ENCODE measurements around the gene CMTM4. TPM values are rescaled to one million over a fixed set of nuclear protein-coding genes. Genes with fewer than 3 reads are reported as not detected.

The CMTM4 gene
- total RNA-seq, 1 experiment from 2014 or later, result 77.8 TPM

GRCh38 chr16:66652661-66653360 lies 43.7 kb downstream of the CMTM4 start:
- TF ChIP-seq RAD21 (IDR thresholded peaks at IDR 0.05; ENCODE audit: low read depth), result no peak
- no peak for TF ChIP-seq EZH2phosphoT487 (IDR thresholded peaks at IDR 0.05; ENCODE audit: borderline replicate concordance)
- no peak for TF ChIP-seq SIN3A (IDR thresholded peaks at IDR 0.05; ENCODE audit: low read depth)
- ATAC-seq (no peak), DNase-seq (ENCODE audit: low read depth, low spot score) (no peak)
- CTCF ChIA-PET, result interaction anchor here (0.8 to 1.6 kb wide), 2 partner anchors 10 to 75 kb away, joined by 3 to 8 read pairs; no protein-coding TSS in a partner anchor
- no peaks in the 10 kb centered on the region for H3K36me3 ChIP-seq (ENCODE audit: control insufficient read depth in 1 of 2, insufficient read depth in 2 of 2, low read length in 2 of 2)
- no peak overlapping the region for H3K4me2 ChIP-seq (ENCODE audit: low read length)
- POLR2A ChIA-PET, result no interaction called here
- no TSS peak for BruUV-seq (replicated peaks)
- intact Hi-C loops (cut with micrococcal nuclease), result no loop called here
- no peaks in the 10 kb centered on the region for H3K9me2 ChIP-seq (ENCODE audit: insufficient read depth)
- RAD21 ChIA-PET (ENCODE audit: low non-redundant PET in 1 of 2, low total read pairs in 2 of 2, uncharacterized antibody in 2 of 2, unreplicated experiment in 2 of 2), result no interaction called here
- no peaks in the 10 kb centered on the region for H3K9me3 ChIP-seq (ENCODE audit: control insufficient read depth in 1 of 2, insufficient read depth in 1 of 2, low read depth in 1 of 2, low read length in 2 of 2)
- no peaks in the 10 kb centered on the region for H3K27me3 ChIP-seq (ENCODE audit: insufficient read depth, low read length)
- no peak overlapping the region for H3K4me3 ChIP-seq (replicated peaks in 1 of 2; ENCODE audit: low read depth in 1 of 2, low read length in 2 of 2)
- H3K79me2 ChIP-seq (ENCODE audit: insufficient read depth, low read length), result peaks cover 50% of the 10 kb centered on the region
- no peak overlapping the region for H3K27ac ChIP-seq (ENCODE audit: low read depth, low read length)
- H2AFZ ChIP-seq (ENCODE audit: low read depth, low read length, poor library complexity, severe bottlenecking), result no peak overlapping the region
- H3K9ac ChIP-seq (ENCODE audit: low read length), result no peak overlapping the region
- H3K4me1 ChIP-seq (ENCODE audit: control insufficient read depth in 1 of 2, insufficient read depth in 2 of 2, low read length in 2 of 2), result peaks cover 0 to 8% of the 10 kb centered on the region in 2 experiments; a peak in 3 of 4 replicates
- H4K20me1 ChIP-seq (ENCODE audit: insufficient read depth), result no peaks in the 10 kb centered on the region

GRCh38 chr16:66651965-66652364 lies 44.6 kb downstream of the CMTM4 start:
- H3K36me3 ChIP-seq (ENCODE audit: control insufficient read depth in 1 of 2, insufficient read depth in 2 of 2, low read length in 2 of 2), result no peaks in the 10 kb centered on the region
- no TSS peak for BruUV-seq (replicated peaks)
- H2AFZ ChIP-seq (ENCODE audit: low read depth, low read length, poor library complexity, severe bottlenecking), result no peak overlapping the region
- no peak overlapping the region for H3K4me2 ChIP-seq (ENCODE audit: low read length)
- no peak for TF ChIP-seq SRF (IDR thresholded peaks at IDR 0.05; ENCODE audit: low read depth)
- no peak for TF ChIP-seq FOSL1 (IDR thresholded peaks at IDR 0.05; ENCODE audit: low read depth)
- TF ChIP-seq RAD21 (IDR thresholded peaks at IDR 0.05; ENCODE audit: low read depth), result no peak
- TF ChIP-seq ELF1 (IDR thresholded peaks at IDR 0.05; ENCODE audit: borderline replicate concordance, low read depth), result no peak
- no peak for TF ChIP-seq POLR2A (IDR thresholded peaks at IDR 0.05; ENCODE audit: borderline replicate concordance, extremely low read depth, insufficient read depth, insufficient read length)
- TF ChIP-seq ATF3 (IDR thresholded peaks at IDR 0.05), result no peak
- TF ChIP-seq SIN3A (IDR thresholded peaks at IDR 0.05; ENCODE audit: low read depth), result no peak
- TF ChIP-seq MAX (IDR thresholded peaks at IDR 0.05), result no peak
- no peak for TF ChIP-seq POLR2AphosphoS5 (IDR thresholded peaks at IDR 0.05; ENCODE audit: low read depth, low read length)
- no peak for TF ChIP-seq ZBTB33 (IDR thresholded peaks at IDR 0.05; ENCODE audit: extremely low read depth, insufficient replicate concordance, low read length)
- no peak overlapping the region for H3K27ac ChIP-seq (ENCODE audit: low read depth, low read length)
- ChIA-PET CTCF (interaction anchor here (1.1 to 2.2 kb wide), 11 partner anchors 9 to 221 kb away, joined by 3 to 40 read pairs (median 7); partner anchors contain the start of genes CMTM4 and NAE1), POLR2A (no interaction called here), RAD21 (ENCODE audit: low non-redundant PET in 1 of 2, low total read pairs in 2 of 2, uncharacterized antibody in 2 of 2, unreplicated experiment in 2 of 2) (no interaction called here)
- H3K9me3 ChIP-seq (ENCODE audit: control insufficient read depth in 1 of 2, insufficient read depth in 1 of 2, low read depth in 1 of 2, low read length in 2 of 2), result no peaks in the 10 kb centered on the region
- H3K9ac ChIP-seq (ENCODE audit: low read length), result no peak overlapping the region
- H4K20me1 ChIP-seq (ENCODE audit: insufficient read depth), result no peaks in the 10 kb centered on the region
- peaks cover 0 to 8% of the 10 kb centered on the region in 2 experiments; a peak in 3 of 4 replicates for H3K4me1 ChIP-seq (ENCODE audit: control insufficient read depth in 1 of 2, insufficient read depth in 2 of 2, low read length in 2 of 2)
- H3K27me3 ChIP-seq (ENCODE audit: insufficient read depth, low read length), result no peaks in the 10 kb centered on the region
- DNase-seq (ENCODE audit: low read depth, low spot score), result no peak
- H3K79me2 ChIP-seq (ENCODE audit: insufficient read depth, low read length), result peaks cover 42% of the 10 kb centered on the region
- intact Hi-C loops (cut with micrococcal nuclease), result no loop called here
- H3K9me2 ChIP-seq (ENCODE audit: insufficient read depth), result no peaks in the 10 kb centered on the region
- ATAC-seq, result no peak
- no peak overlapping the region for H3K4me3 ChIP-seq (replicated peaks in 1 of 2; ENCODE audit: low read depth in 1 of 2, low read length in 2 of 2)

Data from HCT116 (cell line).